HepG2 (cell line): ENCODE data around the gene ZC3H4. TPM values are rescaled to one million over a fixed set of nuclear protein-coding genes. Genes with fewer than 3 reads are reported as not detected.

Experiments
- ATAC-seq: fragments of 200-7000 bp; cut with Tn5 transposase; 3 replicates; pipeline ENCODE4 v1.9.1; 2020; ENCODE audit warnings: mild to moderate bottlenecking, moderate library complexity
- BruUV-seq: library from RNA; stranded (reverse); fragments of 400-500 nt; replicated peaks from 2 replicates; lab custom pipeline; 2021; lab: Mats Ljungman, UMichigan
- CTCF ChIA-PET: fragments of 300-600 bp; formaldehyde crosslinking; extraction: SDS; loops from one replicate; lab custom pipeline; 2021; ENCODE audit warnings: low total read pairs, inconsistent platforms, low intra/inter-chr PET ratio; lab: Yijun Ruan, JAX
- POLR2A ChIA-PET: fragments of 350-600 bp; sonication (Branson Sonifier 250); formaldehyde crosslinking; loops from one replicate; lab custom pipeline; 2020; ENCODE audit warnings: antibody characterized with exemption, inconsistent platforms; lab: Yijun Ruan, JAX
- DNase-seq: peaks from one replicate; pipeline ENCODE4 v3.0.0-alpha.2; 2015; ENCODE audit warnings: low spot score
- FAIRE-seq: peaks from 3 replicates; lab custom pipeline; 2011; peaks lifted over from hg19 to GRCh38; lab: Jason Lieb, UNC
- H2AFZ ChIP-seq: one replicate; pipeline ENCODE4 v1.6.1; 2011; ENCODE audit warnings: low read length, inconsistent platforms
- H3K27ac ChIP-seq: fragments of 300-600 bp; 3 replicates; pipeline ENCODE4 v1.8.0; 2011; ENCODE audit warnings: mixed run types, mild to moderate bottlenecking, mixed read lengths, low read length, inconsistent platforms; ENCODE audit not compliant: insufficient read depth; ENCODE audit errors: extremely low read length
- H3K27me3 ChIP-seq, 2 experiments: fragments of 200-600 bp in 1 of 2; 2 replicates in 1 of 2; 3 replicates in 1 of 2; pipeline versions ENCODE4 v1.6.0 to v1.8.0; 2011; ENCODE audit warnings: low read length in 2 of 2, mild to moderate bottlenecking in 2 of 2, moderate library complexity in 2 of 2, inconsistent platforms in 1 of 2; ENCODE audit not compliant: insufficient read depth in 2 of 2, control insufficient read depth in 1 of 2
- H3K36me3 ChIP-seq, 2 experiments: fragments of 200-600 bp in 1 of 2; replicated peaks in 1 of 2; 2 replicates in 1 of 2; 3 replicates in 1 of 2; pipeline versions ENCODE4 v1.5.1 to v1.8.0; 2011; ENCODE audit warnings: low read length in 2 of 2, inconsistent platforms in 1 of 2; ENCODE audit not compliant: insufficient read depth in 2 of 2, control insufficient read depth in 1 of 2
- H3K4me1 ChIP-seq: 2 replicates; pipeline ENCODE4 v1.5.1; 2012; ENCODE audit warnings: low read length, inconsistent platforms; ENCODE audit not compliant: insufficient read depth
- H3K4me2 ChIP-seq: 2 replicates; pipeline ENCODE4 v1.6.0; 2011; ENCODE audit warnings: low read depth, low read length, inconsistent platforms
- H3K4me3 ChIP-seq, 3 experiments: fragments of 200-600 bp in 1 of 3; sonication (generic), shearing (Covaris generic) in 1 of 3; replicated peaks in 1 of 3; 2 replicates each; pipeline ENCODE4 v1.5.1; 2011 to 2016; ENCODE audit warnings: low read length in 3 of 3, inconsistent platforms in 2 of 3, low read depth in 2 of 3, mild to moderate bottlenecking in 2 of 3, control low read depth in 1 of 3, mixed read lengths in 1 of 3; ENCODE audit not compliant: insufficient read depth in 1 of 3
- H3K79me2 ChIP-seq: one replicate; pipeline ENCODE4 v1.6.1; 2011; ENCODE audit warnings: low read length, inconsistent platforms; ENCODE audit not compliant: insufficient read depth
- H3K9ac ChIP-seq: 2 replicates; pipeline ENCODE4 v1.6.0; 2011; ENCODE audit warnings: mild to moderate bottlenecking, low read depth, low read length, inconsistent platforms; ENCODE audit not compliant: insufficient read depth
- H3K9me3 ChIP-seq: 2 replicates; pipeline ENCODE4 v1.5.1; 2012; ENCODE audit warnings: mild to moderate bottlenecking, low read length
- H4K20me1 ChIP-seq: 2 replicates; pipeline ENCODE4 v1.6.0; 2011; ENCODE audit warnings: inconsistent platforms, mild to moderate bottlenecking, low read length, moderate library complexity; ENCODE audit not compliant: insufficient read depth
- DPF2 ChIP-seq: sonication (generic); formaldehyde crosslinking; IDR thresholded peaks from 2 replicates; pipeline ENCODE4 v1.4.0; 2020; ENCODE audit warnings: mild to moderate bottlenecking, low read depth, missing genetic modification reagents, borderline replicate concordance
- GATAD1 ChIP-seq: IDR thresholded peaks from 2 replicates; pipeline ENCODE4 v1.6.1; 2016; ENCODE audit warnings: missing genetic modification reagents, missing compliant biosample characterization
- MTF1 ChIP-seq: sonication (generic); formaldehyde crosslinking; IDR thresholded peaks from 2 replicates; pipeline ENCODE4 v1.5.0; 2020; ENCODE audit warnings: missing genetic modification reagents
- MXD4 ChIP-seq: IDR thresholded peaks from 2 replicates; pipeline ENCODE4 v1.6.1; 2016; ENCODE audit warnings: mild to moderate bottlenecking, missing biosample characterization, missing genetic modification reagents
- NCOA1 ChIP-seq: sonication (generic); formaldehyde crosslinking; IDR thresholded peaks from 2 replicates; pipeline ENCODE4 v1.9.0; 2021; ENCODE audit warnings: missing genetic modification reagents
- NFKB2 ChIP-seq: sonication (generic); formaldehyde crosslinking; IDR thresholded peaks from 2 replicates; pipeline ENCODE4 v1.4.0; 2020; ENCODE audit warnings: missing genetic modification reagents, borderline replicate concordance
- NRL ChIP-seq: sonication (generic); formaldehyde crosslinking; IDR thresholded peaks from 2 replicates; pipeline ENCODE4 v1.5.0; 2020; ENCODE audit warnings: missing genetic modification reagents, mild to moderate bottlenecking, moderate library complexity, borderline replicate concordance
- SALL1 ChIP-seq: sonication (generic); formaldehyde crosslinking; IDR thresholded peaks from 2 replicates; pipeline ENCODE4 v1.8.0; 2022; ENCODE audit warnings: mild to moderate bottlenecking, missing genetic modification reagents
- YY1 ChIP-seq: IDR thresholded peaks from 2 replicates; pipeline ENCODE4 v1.6.1; 2011; ENCODE audit warnings: low read length, low read depth, moderate library complexity, mild to moderate bottlenecking; ENCODE audit not compliant: insufficient read depth, insufficient replicate concordance
- ZBTB42 ChIP-seq: sonication (generic); formaldehyde crosslinking; IDR thresholded peaks from 2 replicates; pipeline ENCODE4 v1.5.0; 2020; ENCODE audit warnings: mild to moderate bottlenecking, missing genetic modification reagents
- ZNF670 ChIP-seq: sonication (generic); formaldehyde crosslinking; IDR thresholded peaks from 2 replicates; pipeline ENCODE4 v1.8.0; 2022; ENCODE audit warnings: mild to moderate bottlenecking, missing genetic modification reagents, borderline replicate concordance
- WGBS: methylation state at CpG from one replicate; pipeline ENCODE4 v1.1.6; 2017; ENCODE audit warnings: low lambda C conversion rate; 5-methylcytosine and 5-hydroxymethylcytosine counted together
- in situ Hi-C: cut with HindIII; loops from 2 replicates; pipeline ENCODE4 v1.10.0; 2017; ENCODE audit warnings: low pct_unique_long_range_greater_than_20kb; ENCODE audit not compliant: extremely low pct_ligation_motif_present
- intact Hi-C: fragments of 100-400 bp; cut with micrococcal nuclease; formaldehyde crosslinking; loops from one replicate; pipeline ENCODE4 v1.10.0; 2022; ENCODE audit not compliant: unreplicated experiment
- polyA plus RNA-seq, 8 experiments: library from polyadenylated mRNA; depleted of rRNA in 3 of 8; stranded (reverse) in 7 of 8; unstranded in 1 of 8; fragments of >200 nt; fragmentation: Illumina TruSeq in 4 of 8; extraction: Trizol in 4 of 8; gene quantifications; 2 replicates each; pipeline versions ENCODE4 v1.2.1 to v1.2.3, GENCODE V29; 2011 to 2016; ENCODE audit warnings: low read depth in 4 of 8, missing spikeins in 1 of 8, mixed read lengths in 1 of 8; ENCODE audit not compliant: insufficient read depth in 1 of 8
- total RNA-seq, 5 experiments: library from RNA; depleted of rRNA; stranded (reverse); fragments of >200 nt; fragmentation: Illumina TruSeq; extraction: Trizol; gene quantifications; 2 replicates each; pipeline ENCODE4 v1.2.3, GENCODE V29; 2016; ENCODE audit warnings: low read depth in 1 of 5
- TF ChIP-seq, protein P1 (sequence below): sonication (generic); formaldehyde crosslinking; IDR thresholded peaks from 2 replicates; pipeline ENCODE4 v1.4.0; 2020; ENCODE audit warnings: missing genetic modification reagents
- TF ChIP-seq, protein P2 (sequence below): sonication (generic); formaldehyde crosslinking; IDR thresholded peaks from 2 replicates; pipeline ENCODE4 v1.4.0; 2020; ENCODE audit warnings: missing genetic modification reagents, borderline replicate concordance
- TF ChIP-seq, protein P3 (sequence below): sonication (generic); formaldehyde crosslinking; IDR thresholded peaks from 2 replicates; pipeline ENCODE4 v1.4.0; 2020; ENCODE audit warnings: missing genetic modification reagents, mild to moderate bottlenecking, borderline replicate concordance

ZC3H4 gene
- total and polyA plus RNA-seq, 2 of the 13 experiments (the other 11 are each of a cell fraction or from before 2014, with no cell fraction given), result 1.8 to 10.7 TPM

DNA sequence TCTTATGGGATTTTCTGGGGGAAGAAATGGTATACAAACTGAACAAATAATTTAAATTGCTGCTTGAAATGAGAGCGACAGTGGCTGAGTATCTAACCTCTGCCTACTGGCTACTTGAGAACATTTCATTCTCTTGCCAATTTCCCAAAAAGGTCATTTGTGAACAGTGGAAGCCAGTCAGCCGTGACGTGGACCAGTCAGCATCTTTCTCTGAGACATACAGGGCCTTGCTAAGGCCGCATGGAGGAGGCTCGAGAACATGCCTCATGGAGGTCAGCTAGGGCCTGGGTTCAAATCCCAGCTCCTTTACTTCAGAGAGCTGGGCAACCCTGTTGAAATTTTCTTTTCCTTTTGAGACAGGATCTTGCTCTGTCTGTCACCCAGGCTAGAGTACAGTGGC lies 20.3 kb downstream of the ZC3H4 start:
- POLR2A ChIA-PET, result interaction anchor here (3.4 to 11.1 kb wide), 2 partner anchors 18 to 39 kb away, joined by 24 to 456 read pairs; partner anchors contain the start of genes SAE1 and ZC3H4
- peaks cover 26% of the 10 kb centered on the region for H3K79me2 ChIP-seq
- H3K4me1 ChIP-seq, result peaks cover 48% of the 10 kb centered on the region
- H3K9ac ChIP-seq, result no peak overlapping the region
- BruUV-seq, result no TSS peak
- no peak overlapping the region for H3K4me2 ChIP-seq
- FAIRE-seq, result no peak
- H3K27ac ChIP-seq, result no peak overlapping the region
- WGBS, result 100% methylated on average over 3 of the region's 5 CpGs
- CTCF ChIA-PET, result no interaction called here
- DNase-seq, result no peak
- in situ Hi-C loops (no loop called here), intact Hi-C loops (no loop called here)
- H3K9me3 ChIP-seq, result no peaks in the 10 kb centered on the region
- ATAC-seq, result no peak
- no peak overlapping the region for H2AFZ ChIP-seq
- peaks cover 14 to 49% of the 10 kb centered on the region in 2 experiments for H3K36me3 ChIP-seq
- H3K27me3 ChIP-seq, result no peaks in the 10 kb centered on the region
- no peak overlapping the region for H3K4me3 ChIP-seq
- H4K20me1 ChIP-seq, result no peaks in the 10 kb centered on the region
- no peak for TF ChIP-seq NFKB2 (CRISPR knock-in tag)
- TF ChIP-seq NCOA1 (CRISPR knock-in tag), result no peak
- TF ChIP-seq ZNF670, result no peak
- TF ChIP-seq, protein P1, sequence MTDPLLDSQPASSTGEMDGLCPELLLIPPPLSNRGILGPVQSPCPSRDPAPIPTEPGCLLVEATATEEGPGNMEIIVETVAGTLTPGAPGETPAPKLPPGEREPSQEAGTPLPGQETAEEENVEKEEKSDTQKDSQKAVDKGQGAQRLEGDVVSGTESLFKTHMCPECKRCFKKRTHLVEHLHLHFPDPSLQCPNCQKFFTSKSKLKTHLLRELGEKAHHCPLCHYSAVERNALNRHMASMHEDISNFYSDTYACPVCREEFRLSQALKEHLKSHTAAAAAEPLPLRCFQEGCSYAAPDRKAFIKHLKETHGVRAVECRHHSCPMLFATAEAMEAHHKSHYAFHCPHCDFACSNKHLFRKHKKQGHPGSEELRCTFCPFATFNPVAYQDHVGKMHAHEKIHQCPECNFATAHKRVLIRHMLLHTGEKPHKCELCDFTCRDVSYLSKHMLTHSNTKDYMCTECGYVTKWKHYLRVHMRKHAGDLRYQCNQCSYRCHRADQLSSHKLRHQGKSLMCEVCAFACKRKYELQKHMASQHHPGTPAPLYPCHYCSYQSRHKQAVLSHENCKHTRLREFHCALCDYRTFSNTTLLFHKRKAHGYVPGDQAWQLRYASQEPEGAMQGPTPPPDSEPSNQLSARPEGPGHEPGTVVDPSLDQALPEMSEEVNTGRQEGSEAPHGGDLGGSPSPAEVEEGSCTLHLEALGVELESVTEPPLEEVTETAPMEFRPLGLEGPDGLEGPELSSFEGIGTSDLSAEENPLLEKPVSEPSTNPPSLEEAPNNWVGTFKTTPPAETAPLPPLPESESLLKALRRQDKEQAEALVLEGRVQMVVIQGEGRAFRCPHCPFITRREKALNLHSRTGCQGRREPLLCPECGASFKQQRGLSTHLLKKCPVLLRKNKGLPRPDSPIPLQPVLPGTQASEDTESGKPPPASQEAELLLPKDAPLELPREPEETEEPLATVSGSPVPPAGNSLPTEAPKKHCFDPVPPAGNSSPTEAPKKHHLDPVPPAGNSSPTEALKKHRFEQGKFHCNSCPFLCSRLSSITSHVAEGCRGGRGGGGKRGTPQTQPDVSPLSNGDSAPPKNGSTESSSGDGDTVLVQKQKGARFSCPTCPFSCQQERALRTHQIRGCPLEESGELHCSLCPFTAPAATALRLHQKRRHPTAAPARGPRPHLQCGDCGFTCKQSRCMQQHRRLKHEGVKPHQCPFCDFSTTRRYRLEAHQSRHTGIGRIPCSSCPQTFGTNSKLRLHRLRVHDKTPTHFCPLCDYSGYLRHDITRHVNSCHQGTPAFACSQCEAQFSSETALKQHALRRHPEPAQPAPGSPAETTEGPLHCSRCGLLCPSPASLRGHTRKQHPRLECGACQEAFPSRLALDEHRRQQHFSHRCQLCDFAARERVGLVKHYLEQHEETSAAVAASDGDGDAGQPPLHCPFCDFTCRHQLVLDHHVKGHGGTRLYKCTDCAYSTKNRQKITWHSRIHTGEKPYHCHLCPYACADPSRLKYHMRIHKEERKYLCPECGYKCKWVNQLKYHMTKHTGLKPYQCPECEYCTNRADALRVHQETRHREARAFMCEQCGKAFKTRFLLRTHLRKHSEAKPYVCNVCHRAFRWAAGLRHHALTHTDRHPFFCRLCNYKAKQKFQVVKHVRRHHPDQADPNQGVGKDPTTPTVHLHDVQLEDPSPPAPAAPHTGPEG, result no peak
- TF ChIP-seq SALL1, result no peak
- TF ChIP-seq ZBTB42 (CRISPR knock-in tag), result no peak
- TF ChIP-seq, protein P2, sequence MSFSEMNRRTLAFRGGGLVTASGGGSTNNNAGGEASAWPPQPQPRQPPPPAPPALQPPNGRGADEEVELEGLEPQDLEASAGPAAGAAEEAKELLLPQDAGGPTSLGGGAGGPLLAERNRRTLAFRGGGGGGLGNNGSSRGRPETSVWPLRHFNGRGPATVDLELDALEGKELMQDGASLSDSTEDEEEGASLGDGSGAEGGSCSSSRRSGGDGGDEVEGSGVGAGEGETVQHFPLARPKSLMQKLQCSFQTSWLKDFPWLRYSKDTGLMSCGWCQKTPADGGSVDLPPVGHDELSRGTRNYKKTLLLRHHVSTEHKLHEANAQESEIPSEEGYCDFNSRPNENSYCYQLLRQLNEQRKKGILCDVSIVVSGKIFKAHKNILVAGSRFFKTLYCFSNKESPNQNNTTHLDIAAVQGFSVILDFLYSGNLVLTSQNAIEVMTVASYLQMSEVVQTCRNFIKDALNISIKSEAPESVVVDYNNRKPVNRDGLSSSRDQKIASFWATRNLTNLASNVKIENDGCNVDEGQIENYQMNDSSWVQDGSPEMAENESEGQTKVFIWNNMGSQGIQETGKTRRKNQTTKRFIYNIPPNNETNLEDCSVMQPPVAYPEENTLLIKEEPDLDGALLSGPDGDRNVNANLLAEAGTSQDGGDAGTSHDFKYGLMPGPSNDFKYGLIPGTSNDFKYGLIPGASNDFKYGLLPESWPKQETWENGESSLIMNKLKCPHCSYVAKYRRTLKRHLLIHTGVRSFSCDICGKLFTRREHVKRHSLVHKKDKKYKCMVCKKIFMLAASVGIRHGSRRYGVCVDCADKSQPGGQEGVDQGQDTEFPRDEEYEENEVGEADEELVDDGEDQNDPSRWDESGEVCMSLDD (CRISPR knock-in tag), result no peak
- TF ChIP-seq MTF1 (CRISPR knock-in tag), result no peak
- no peak for TF ChIP-seq MXD4
- no peak for TF ChIP-seq NRL (CRISPR knock-in tag)
- no peak for TF ChIP-seq YY1
- TF ChIP-seq GATAD1 (CRISPR knock-in tag), result no peak
- TF ChIP-seq DPF2 (CRISPR knock-in tag), result no peak
- TF ChIP-seq, protein P3, sequence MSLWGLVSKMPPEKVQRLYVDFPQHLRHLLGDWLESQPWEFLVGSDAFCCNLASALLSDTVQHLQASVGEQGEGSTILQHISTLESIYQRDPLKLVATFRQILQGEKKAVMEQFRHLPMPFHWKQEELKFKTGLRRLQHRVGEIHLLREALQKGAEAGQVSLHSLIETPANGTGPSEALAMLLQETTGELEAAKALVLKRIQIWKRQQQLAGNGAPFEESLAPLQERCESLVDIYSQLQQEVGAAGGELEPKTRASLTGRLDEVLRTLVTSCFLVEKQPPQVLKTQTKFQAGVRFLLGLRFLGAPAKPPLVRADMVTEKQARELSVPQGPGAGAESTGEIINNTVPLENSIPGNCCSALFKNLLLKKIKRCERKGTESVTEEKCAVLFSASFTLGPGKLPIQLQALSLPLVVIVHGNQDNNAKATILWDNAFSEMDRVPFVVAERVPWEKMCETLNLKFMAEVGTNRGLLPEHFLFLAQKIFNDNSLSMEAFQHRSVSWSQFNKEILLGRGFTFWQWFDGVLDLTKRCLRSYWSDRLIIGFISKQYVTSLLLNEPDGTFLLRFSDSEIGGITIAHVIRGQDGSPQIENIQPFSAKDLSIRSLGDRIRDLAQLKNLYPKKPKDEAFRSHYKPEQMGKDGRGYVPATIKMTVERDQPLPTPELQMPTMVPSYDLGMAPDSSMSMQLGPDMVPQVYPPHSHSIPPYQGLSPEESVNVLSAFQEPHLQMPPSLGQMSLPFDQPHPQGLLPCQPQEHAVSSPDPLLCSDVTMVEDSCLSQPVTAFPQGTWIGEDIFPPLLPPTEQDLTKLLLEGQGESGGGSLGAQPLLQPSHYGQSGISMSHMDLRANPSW (CRISPR knock-in tag), result no peak
